PC-9 (cell line): ENCODE results near the gene SH3PXD2A. TPM values are rescaled to one million over a fixed set of nuclear protein-coding genes. Genes with fewer than 3 reads are reported as not detected.

Experiments
- BruUV-seq: library from RNA; stranded (reverse); fragments of 400-500 nt; replicated peaks from 2 replicates; lab custom pipeline; 2021; lab: Mats Ljungman, UMichigan
- CTCF ChIA-PET: fragments of 300-600 bp; sonication (Branson Sonifier 250); formaldehyde crosslinking; loops from one replicate; lab custom pipeline; 2022; ENCODE audit warnings: antibody characterized with exemption; lab: Charles Lee
- POLR2A ChIA-PET: fragments of 300-600 bp; sonication (Branson Sonifier 250); formaldehyde crosslinking; loops from one replicate; lab custom pipeline; 2022; ENCODE audit warnings: antibody characterized with exemption; ENCODE audit not compliant: unreplicated experiment; lab: Charles Lee
- DNase-seq, 2 experiments: peaks; one replicate each; pipeline versions ENCODE4 v3.0.0 to v3.0.0-alpha.2; 2015 to 2022; ENCODE audit warnings: mixed read lengths in 1 of 2
- H2AFZ ChIP-seq: fragments of 200-600 bp; sonication (generic); 2 replicates; pipeline ENCODE4 v1.8.1; 2017; ENCODE audit warnings: antibody characterized with exemption
- H3F3A ChIP-seq: fragments of 200-600 bp; sonication (generic); 2 replicates; pipeline ENCODE4 v1.8.1; 2017; ENCODE audit warnings: antibody characterized with exemption, mild to moderate bottlenecking, low read depth; ENCODE audit not compliant: insufficient read depth
- H3K27ac ChIP-seq: fragments of 200-600 bp; sonication (generic); 2 replicates; pipeline ENCODE4 v1.6.1; 2016; ENCODE audit warnings: mixed run types
- H3K27me3 ChIP-seq: fragments of 200-600 bp; sonication (generic); 2 replicates; pipeline ENCODE4 v1.6.1; 2016; ENCODE audit warnings: low read depth, mixed run types; ENCODE audit not compliant: insufficient read depth
- H3K36me3 ChIP-seq: fragments of 200-600 bp; sonication (generic); 2 replicates; pipeline ENCODE4 v1.6.1; 2016; ENCODE audit warnings: low read depth, mixed run types
- H3K4me1 ChIP-seq: fragments of 200-600 bp; sonication (generic); replicated peaks from 2 replicates; pipeline ENCODE4 v1.6.1; 2016; ENCODE audit warnings: mixed run types; ENCODE audit not compliant: insufficient read depth
- H3K4me2 ChIP-seq: fragments of 200-600 bp; sonication (generic); 2 replicates; pipeline ENCODE4 v1.6.1; 2017; ENCODE audit warnings: mixed run types
- H3K4me3 ChIP-seq: fragments of 200-600 bp; sonication (generic); 2 replicates; pipeline ENCODE4 v1.6.1; 2016; ENCODE audit warnings: mixed run types
- H3K79me2 ChIP-seq: fragments of 200-600 bp; sonication (generic); 2 replicates; pipeline ENCODE4 v1.6.1; 2017; ENCODE audit warnings: low read depth, mixed run types
- H3K9me2 ChIP-seq: fragments of 200-600 bp; sonication (generic); 2 replicates; pipeline ENCODE4 v1.8.1; 2017; ENCODE audit warnings: mild to moderate bottlenecking; ENCODE audit not compliant: insufficient read depth
- H3K9me3 ChIP-seq: fragments of 200-600 bp; sonication (generic); 2 replicates; pipeline ENCODE4 v1.8.1; 2016; ENCODE audit warnings: low read depth; ENCODE audit not compliant: insufficient read depth
- H4K20me1 ChIP-seq: fragments of 200-600 bp; sonication (generic); 2 replicates; pipeline ENCODE4 v1.8.1; 2017; ENCODE audit not compliant: insufficient read depth
- CTCF ChIP-seq: fragments of 200-600 bp; sonication (generic); conservative IDR thresholded peaks from 2 replicates; pipeline ENCODE4 v1.6.1; 2017; ENCODE audit warnings: mixed run types, antibody characterized with exemption, mild to moderate bottlenecking, moderate library complexity
- EZH2 ChIP-seq: fragments of 200-600 bp; sonication (generic); IDR thresholded peaks from 2 replicates; pipeline ENCODE4 v1.8.0; 2017; ENCODE audit warnings: antibody characterized with exemption, low read depth
- intact Hi-C: fragments of 100-400 bp; cut with micrococcal nuclease; formaldehyde crosslinking; loops from one replicate; pipeline ENCODE4 v1.10.0; 2022; ENCODE audit not compliant: unreplicated experiment
- total RNA-seq: library from RNA; stranded (reverse); gene quantifications from 2 replicates; pipeline ENCODE4 v1.2.3, GENCODE V29; 2021

The SH3PXD2A gene
- total RNA-seq, 1 experiment from 2014 or later: 12.5 TPM

- BruUV-seq: no TSS peak
- POLR2A ChIA-PET: no interaction called here
- DNase-seq: no peak
- Histone ChIP-seq H3K36me3 (no peaks in the 10 kb centered on the region), H3F3A (no peaks in the 10 kb centered on the region), H3K4me2 (no peak overlapping the region), H3K27ac (no peak overlapping the region), H3K9me3 (no peaks in the 10 kb centered on the region), H2AFZ (no peak overlapping the region), H3K9me2 (no peaks in the 10 kb centered on the region), H3K27me3 (no peaks in the 10 kb centered on the region), H4K20me1 (no peaks in the 10 kb centered on the region), H3K79me2 (no peaks in the 10 kb centered on the region), H3K4me3 (no peak overlapping the region), H3K4me1 (peaks cover 8% of the 10 kb centered on the region; the same call in 1 of the 2 replicates)
- CTCF ChIA-PET: no interaction called here
- intact Hi-C loops: no loop called here
- no peak for TF ChIP-seq EZH2
- no peak for TF ChIP-seq CTCF
Observed at GRCh38 chr10:103849212-103849877, 6.0 kb downstream of the SH3PXD2A start.

GRCh38 chr10:103847909-103848468 is 7.4 kb downstream of the SH3PXD2A start:
- TF ChIP-seq CTCF (no peak), EZH2 (no peak)
- BruUV-seq: no TSS peak
- H3K9me2 ChIP-seq: no peaks in the 10 kb centered on the region
- H4K20me1 ChIP-seq: no peaks in the 10 kb centered on the region
- no peaks in the 10 kb centered on the region for H3K27me3 ChIP-seq
- no peak overlapping the region for H3K27ac ChIP-seq
- H3F3A ChIP-seq: no peaks in the 10 kb centered on the region
- H3K4me1 ChIP-seq: no peaks in the 10 kb centered on the region
- no peaks in the 10 kb centered on the region for H3K9me3 ChIP-seq
- intact Hi-C loops: no loop called here
- no peak overlapping the region for H2AFZ ChIP-seq
- H3K36me3 ChIP-seq: no peaks in the 10 kb centered on the region
- ChIA-PET CTCF (interaction anchor here (0.6 to 0.7 kb wide), 2 partner anchors 94 to 130 kb away, joined by 10 to 15 read pairs; no protein-coding TSS in a partner anchor), POLR2A (interaction anchor here (0.6 kb wide), 1 partner anchor 159 kb away, joined by 4 read pairs; no protein-coding TSS in a partner anchor)
- H3K4me3 ChIP-seq: no peak overlapping the region
- no peak for DNase-seq
- H3K4me2 ChIP-seq: no peak overlapping the region
- no peaks in the 10 kb centered on the region for H3K79me2 ChIP-seq

- no peaks in the 10 kb centered on the region for H4K20me1 ChIP-seq
- no peaks in the 10 kb centered on the region for H3K9me3 ChIP-seq
- H2AFZ ChIP-seq: no peak overlapping the region
- ChIA-PET POLR2A (interaction anchor here (0.6 kb wide), 2 partner anchors 65 to 114 kb away, joined by 3 to 4 read pairs; no protein-coding TSS in a partner anchor), CTCF (no interaction called here)
- no peaks in the 10 kb centered on the region for H3K36me3 ChIP-seq
- H3K79me2 ChIP-seq: no peaks in the 10 kb centered on the region
- no peaks in the 10 kb centered on the region for H3K9me2 ChIP-seq
- no TSS peak for BruUV-seq
- H3K4me3 ChIP-seq: no peak overlapping the region
- TF ChIP-seq CTCF (no peak), EZH2 (no peak)
- intact Hi-C loops: no loop called here
- no peak overlapping the region for H3K27ac ChIP-seq
- H3K4me1 ChIP-seq: no peaks in the 10 kb centered on the region
- H3K27me3 ChIP-seq: no peaks in the 10 kb centered on the region
- DNase-seq: no peak
- H3F3A ChIP-seq: no peaks in the 10 kb centered on the region
- no peak overlapping the region for H3K4me2 ChIP-seq
Observed at GRCh38 chr10:103847346-103847745, 8.0 kb downstream of the SH3PXD2A start.
